Ishikawa (cell line): ENCODE results near the gene ZBTB11.

Experiments used
- CEBPB ChIP-seq: IDR thresholded peaks from 2 replicates; pipeline ENCODE4 v1.6.1; 2012
- CREB1 ChIP-seq: IDR thresholded peaks from 2 replicates; pipeline ENCODE4 v1.6.1; 2012; ENCODE audit warnings: low read depth
- EGR1 ChIP-seq: IDR thresholded peaks from 2 replicates; pipeline ENCODE4 v1.6.1; 2012
- EP300 ChIP-seq: IDR thresholded peaks from 2 replicates; pipeline ENCODE4 v1.6.1; 2012; ENCODE audit warnings: borderline replicate concordance
- FOXM1 ChIP-seq: IDR thresholded peaks from 2 replicates; pipeline ENCODE4 v1.6.1; 2012; ENCODE audit warnings: low read depth, borderline replicate concordance
- NFIC ChIP-seq: IDR thresholded peaks from 2 replicates; pipeline ENCODE4 v1.6.1; 2012
- RAD21 ChIP-seq: IDR thresholded peaks from 2 replicates; pipeline ENCODE4 v1.6.1; 2012; ENCODE audit warnings: low read depth
- TAF1 ChIP-seq: IDR thresholded peaks from 2 replicates; pipeline ENCODE4 v1.6.1; 2012; ENCODE audit warnings: low read depth, mild to moderate bottlenecking
- TCF12 ChIP-seq: IDR thresholded peaks from 2 replicates; pipeline ENCODE4 v1.6.1; 2012; ENCODE audit warnings: low read depth
- TEAD4 ChIP-seq: IDR thresholded peaks from 2 replicates; pipeline ENCODE4 v1.6.1; 2012
- YY1 ChIP-seq: IDR thresholded peaks from 2 replicates; pipeline ENCODE4 v1.6.1; 2012; ENCODE audit warnings: low read depth
- ZBTB7A ChIP-seq: IDR thresholded peaks from 2 replicates; pipeline ENCODE4 v1.6.1; 2012; ENCODE audit warnings: low read depth
- TF ChIP-seq, protein P1 (sequence below): IDR thresholded peaks from 2 replicates; pipeline ENCODE4 v1.6.1; 2012
- TF ChIP-seq, protein P2 (sequence below): IDR thresholded peaks from 2 replicates; pipeline ENCODE4 v1.6.1; 2012; ENCODE audit warnings: low read depth, mild to moderate bottlenecking
- TF ChIP-seq, protein P3 (sequence below): IDR thresholded peaks from 2 replicates; pipeline ENCODE4 v1.6.1; 2012

ZBTB11 gene

DNA sequence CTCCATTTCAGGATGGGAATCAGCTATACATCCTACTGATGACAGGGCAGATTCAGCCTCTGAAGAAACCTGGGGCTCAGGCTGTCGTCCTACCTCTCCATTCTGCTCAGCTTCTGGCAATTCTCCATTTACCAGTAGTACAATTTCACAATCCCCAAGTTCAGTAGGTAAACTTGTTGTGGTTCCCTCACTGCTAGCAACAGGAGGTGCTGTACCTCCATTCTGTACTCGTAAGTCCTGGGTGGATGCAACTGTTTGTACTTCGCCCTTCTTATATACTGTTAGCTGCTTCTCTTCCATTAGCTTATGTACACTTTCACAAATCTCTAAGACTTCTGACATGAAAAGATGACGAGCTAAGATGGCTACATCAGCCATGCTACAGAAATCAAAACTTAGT is 11.6 kb downstream of the ZBTB11 start:
- TF ChIP-seq, protein P1, sequence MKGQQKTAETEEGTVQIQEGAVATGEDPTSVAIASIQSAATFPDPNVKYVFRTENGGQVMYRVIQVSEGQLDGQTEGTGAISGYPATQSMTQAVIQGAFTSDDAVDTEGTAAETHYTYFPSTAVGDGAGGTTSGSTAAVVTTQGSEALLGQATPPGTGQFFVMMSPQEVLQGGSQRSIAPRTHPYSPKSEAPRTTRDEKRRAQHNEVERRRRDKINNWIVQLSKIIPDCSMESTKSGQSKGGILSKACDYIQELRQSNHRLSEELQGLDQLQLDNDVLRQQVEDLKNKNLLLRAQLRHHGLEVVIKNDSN = no peak
- TF ChIP-seq TAF1 (no peak), CEBPB (no peak), TCF12 (no peak)
- TF ChIP-seq, protein P2, sequence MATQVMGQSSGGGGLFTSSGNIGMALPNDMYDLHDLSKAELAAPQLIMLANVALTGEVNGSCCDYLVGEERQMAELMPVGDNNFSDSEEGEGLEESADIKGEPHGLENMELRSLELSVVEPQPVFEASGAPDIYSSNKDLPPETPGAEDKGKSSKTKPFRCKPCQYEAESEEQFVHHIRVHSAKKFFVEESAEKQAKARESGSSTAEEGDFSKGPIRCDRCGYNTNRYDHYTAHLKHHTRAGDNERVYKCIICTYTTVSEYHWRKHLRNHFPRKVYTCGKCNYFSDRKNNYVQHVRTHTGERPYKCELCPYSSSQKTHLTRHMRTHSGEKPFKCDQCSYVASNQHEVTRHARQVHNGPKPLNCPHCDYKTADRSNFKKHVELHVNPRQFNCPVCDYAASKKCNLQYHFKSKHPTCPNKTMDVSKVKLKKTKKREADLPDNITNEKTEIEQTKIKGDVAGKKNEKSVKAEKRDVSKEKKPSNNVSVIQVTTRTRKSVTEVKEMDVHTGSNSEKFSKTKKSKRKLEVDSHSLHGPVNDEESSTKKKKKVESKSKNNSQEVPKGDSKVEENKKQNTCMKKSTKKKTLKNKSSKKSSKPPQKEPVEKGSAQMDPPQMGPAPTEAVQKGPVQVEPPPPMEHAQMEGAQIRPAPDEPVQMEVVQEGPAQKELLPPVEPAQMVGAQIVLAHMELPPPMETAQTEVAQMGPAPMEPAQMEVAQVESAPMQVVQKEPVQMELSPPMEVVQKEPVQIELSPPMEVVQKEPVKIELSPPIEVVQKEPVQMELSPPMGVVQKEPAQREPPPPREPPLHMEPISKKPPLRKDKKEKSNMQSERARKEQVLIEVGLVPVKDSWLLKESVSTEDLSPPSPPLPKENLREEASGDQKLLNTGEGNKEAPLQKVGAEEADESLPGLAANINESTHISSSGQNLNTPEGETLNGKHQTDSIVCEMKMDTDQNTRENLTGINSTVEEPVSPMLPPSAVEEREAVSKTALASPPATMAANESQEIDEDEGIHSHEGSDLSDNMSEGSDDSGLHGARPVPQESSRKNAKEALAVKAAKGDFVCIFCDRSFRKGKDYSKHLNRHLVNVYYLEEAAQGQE = no peak

DNA sequence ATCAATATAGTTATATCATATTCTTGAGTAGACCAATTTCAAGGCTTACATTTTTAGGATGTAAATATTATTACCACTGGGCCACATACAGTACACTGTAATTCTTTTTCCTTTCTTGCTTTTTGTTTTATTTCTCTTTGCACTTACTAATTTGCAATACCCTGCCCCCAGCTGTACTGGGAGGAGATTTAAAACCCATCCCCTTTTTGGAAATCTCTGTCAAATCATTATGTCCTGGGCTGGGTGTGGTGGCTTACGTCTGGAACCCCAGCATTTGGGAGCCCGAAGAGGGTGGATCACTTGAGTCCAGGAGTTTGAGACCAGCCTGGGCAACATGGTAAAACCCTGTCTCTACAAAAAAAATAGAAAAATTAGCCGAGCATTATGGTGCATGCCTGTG is 16.2 kb downstream of the ZBTB11 start:
- TF ChIP-seq FOXM1 (no peak), CEBPB (no peak), NFIC (no peak), CREB1 (no peak), TCF12 (no peak)

DNA sequence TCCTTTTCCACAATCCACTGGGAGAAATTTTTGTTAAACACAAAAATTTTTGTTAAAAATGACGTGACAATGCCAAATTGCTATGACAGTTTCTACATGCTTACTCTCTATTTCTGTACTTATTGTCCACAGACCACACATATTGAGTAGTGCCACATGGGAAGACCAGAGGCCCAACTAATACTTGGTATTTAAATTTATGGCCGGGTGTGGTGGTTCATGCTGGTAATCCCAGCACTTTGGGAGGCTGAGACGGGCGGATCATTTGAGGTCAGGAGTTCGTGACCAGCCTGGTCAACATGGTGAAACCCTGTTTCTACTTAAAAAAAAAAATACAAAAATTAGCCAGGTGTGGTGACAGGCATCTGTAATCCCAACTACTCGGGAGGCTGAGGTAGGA is 20.3 kb downstream of the ZBTB11 start:
- no peak for TF ChIP-seq FOXM1
- TF ChIP-seq NFIC = no peak
- TF ChIP-seq, protein P2 = no peak
- no peak for TF ChIP-seq TCF12

DNA sequence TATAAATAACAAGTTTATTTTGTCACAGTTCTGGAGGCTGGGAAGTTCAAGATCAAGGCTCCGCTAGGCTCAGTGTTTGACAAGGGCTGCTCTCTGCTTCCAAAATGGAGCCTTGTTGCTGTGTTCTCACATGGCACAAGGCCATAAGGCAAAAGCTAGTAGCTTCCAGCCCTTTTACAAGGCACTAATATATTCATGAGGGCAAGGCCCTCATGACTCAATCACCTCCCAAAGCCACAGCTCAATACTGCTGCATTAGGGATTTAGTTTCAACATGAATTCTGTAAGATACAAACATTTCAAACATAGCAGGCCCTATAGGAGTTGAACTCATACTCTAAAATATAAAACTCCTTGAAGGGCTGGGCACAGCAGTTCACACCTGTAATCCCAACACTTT is 30.2 kb downstream of the ZBTB11 start:
- TF ChIP-seq RAD21 = no peak
- TF ChIP-seq EGR1 = no peak
- no peak for TF ChIP-seq TCF12
- no peak for TF ChIP-seq CEBPB
- TF ChIP-seq, protein P1 = no peak

DNA sequence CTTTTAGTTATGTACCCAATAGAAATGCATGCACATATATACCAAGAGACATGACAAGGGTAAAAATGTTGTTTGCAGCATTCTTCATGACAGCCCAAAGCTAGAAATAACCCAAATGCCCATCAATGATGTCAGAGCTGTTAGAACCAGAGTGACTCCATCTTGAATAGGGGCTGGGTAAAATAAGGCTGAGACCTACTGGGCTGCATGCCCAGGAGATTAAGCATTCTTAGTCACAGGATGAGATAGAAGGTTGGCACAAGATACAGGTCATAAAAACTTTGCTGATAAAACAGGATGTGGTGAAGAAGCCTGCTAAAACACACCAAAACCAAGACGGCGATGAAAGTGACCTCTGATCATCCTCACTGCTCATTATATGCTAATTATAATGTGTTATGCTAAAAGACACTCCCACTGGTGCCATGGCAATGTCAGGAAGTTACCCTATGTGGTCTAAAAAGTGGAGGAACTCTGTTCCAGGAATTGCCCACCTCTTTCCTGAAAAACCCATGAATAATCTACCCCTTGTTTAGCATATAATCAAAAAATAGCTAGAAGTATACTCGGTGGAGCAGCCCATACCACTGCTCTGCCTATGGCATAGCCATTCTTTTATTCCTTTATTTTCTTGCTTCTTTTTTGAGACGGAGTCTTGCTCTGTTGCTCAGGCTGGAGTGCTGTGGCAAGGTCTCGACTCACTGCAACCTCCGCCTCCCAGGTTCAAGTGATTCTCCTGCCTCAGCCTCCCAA is 32.9 kb downstream of the ZBTB11 start:
- no peak for TF ChIP-seq CEBPB
- TF ChIP-seq NFIC = no peak
- no peak for TF ChIP-seq ZBTB7A
- TF ChIP-seq EGR1 = no peak
- TF ChIP-seq YY1 = no peak

DNA sequence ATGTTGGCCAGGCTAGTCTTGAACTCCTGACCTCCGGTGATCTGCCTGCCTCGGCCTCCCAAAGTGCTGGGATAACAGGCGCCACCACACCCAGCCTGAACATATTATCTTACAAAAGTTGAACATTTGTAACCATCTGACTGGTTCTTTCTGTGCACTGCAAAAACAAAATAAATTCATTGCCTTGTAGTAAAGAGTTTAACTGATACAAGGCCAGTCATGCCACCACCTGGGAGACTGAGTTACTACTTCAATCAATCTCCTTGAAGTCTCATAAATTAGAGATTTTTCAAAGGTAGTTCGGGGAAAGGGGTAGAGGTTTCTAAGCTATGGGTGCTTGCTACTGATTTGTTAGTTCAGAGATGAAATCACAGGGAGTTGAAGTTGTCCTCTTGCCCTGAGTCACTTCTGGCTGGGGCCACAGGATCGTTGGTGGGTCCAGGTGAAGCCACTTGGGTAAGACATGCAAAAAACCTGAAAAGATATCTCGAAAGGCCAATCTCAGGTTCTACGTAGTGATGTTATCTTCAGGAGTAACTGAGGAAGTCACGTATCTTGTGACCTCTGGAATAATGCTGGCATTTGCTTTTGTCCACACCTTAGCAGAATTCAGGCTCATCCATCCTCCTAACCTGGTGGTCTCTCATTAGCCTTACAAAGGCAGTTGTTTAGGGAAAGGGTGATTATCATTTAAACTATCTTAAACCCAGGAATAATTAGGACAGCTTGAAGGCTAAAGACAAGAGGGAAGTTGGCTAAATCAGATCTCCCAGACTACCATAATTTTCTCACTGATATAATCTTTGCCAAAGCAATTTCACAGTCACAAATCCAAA is 33.7 kb downstream of the ZBTB11 start:
- TF ChIP-seq NFIC = no peak
- TF ChIP-seq CREB1 = no peak
- no peak for TF ChIP-seq TEAD4
- no peak for TF ChIP-seq TCF12
- TF ChIP-seq, protein P1 = no peak
- TF ChIP-seq FOXM1 = no peak
- no peak for TF ChIP-seq TAF1
- no peak for TF ChIP-seq YY1
- no peak for TF ChIP-seq RAD21
- TF ChIP-seq EP300 = no peak
- no peak for TF ChIP-seq ZBTB7A
- TF ChIP-seq CEBPB = no peak
- no peak for TF ChIP-seq EGR1
- TF ChIP-seq, protein P3, sequence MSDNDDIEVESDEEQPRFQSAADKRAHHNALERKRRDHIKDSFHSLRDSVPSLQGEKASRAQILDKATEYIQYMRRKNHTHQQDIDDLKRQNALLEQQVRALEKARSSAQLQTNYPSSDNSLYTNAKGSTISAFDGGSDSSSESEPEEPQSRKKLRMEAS = no peak
